ENCODE data around the gene TOX2.

DNA sequence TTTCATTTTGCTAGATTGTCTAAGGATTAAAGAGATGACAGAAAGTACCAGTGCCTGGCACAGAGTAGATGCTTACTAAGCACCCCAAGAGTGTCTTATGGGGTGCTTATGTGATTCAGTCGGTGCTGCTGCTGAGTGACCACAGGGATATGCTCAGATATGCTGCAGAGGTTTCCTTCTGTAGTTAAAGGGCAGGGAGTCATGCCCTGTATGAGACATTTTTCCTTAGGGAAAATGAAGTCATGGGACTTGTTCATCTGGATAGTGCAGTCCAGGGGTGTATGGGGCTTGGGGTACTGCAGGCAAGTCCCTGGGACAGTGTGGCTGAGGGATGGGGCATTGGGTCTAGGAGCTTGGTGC, 25.1 kb downstream of the TOX2 start:
- TF ChIP-seq CTCF (conservative IDR thresholded peaks at IDR 0.05; ENCODE audit: low read depth, low read length) (no peak), EZH2 (IDR thresholded peaks at IDR 0.05; ENCODE audit: borderline replicate concordance, low read depth, low read length, poor library complexity, severe bottlenecking) (no peak)

Measured in A673 (cell line).